Measurements from ENCODE around the gene NUAK1. TPM values are rescaled to one million over a fixed set of nuclear protein-coding genes. Genes with fewer than 3 reads are reported as not detected.
"Not testable (repeated sequence)": the region's sequence is repeated elsewhere in the genome, so short reads cannot be mapped to it uniquely, and the experiment has no call there.

The NUAK1 gene
- total RNA-seq, 2 experiments from 2014 or later = not detected

DNA sequence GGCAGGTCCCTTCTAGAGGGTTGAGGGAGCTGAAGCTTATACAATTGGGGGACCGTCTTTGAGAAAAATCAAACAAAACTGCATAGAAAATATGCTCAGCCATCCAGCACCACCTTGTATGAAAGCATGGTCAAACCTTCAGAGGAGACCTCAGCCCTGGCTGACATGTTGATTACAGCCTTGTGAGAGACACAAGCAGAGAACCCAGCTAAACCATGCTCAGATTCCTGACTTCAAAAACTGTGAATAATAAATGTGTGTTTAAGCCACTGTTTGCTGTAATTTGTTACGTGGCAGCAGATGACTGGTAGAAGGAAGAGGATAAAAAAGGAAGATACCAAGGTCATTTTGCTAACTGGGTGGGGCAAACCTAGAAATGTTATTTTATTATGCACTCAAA, 115.7 kb downstream of the NUAK1 start:
- CTCF ChIA-PET = no interaction called here
- H3K4me3 Mint-ChIP-seq = no peak overlapping the region
- H3K4me1 Mint-ChIP-seq (ENCODE audit: low read depth) = no peaks in the 10 kb centered on the region
- peaks cover 4% of the 10 kb centered on the region for H3K9me3 Mint-ChIP-seq (ENCODE audit: insufficient read depth)
- no peaks in the 10 kb centered on the region for H3K36me3 Mint-ChIP-seq (ENCODE audit: low read depth)
- no peak overlapping the region for H3K27ac Mint-ChIP-seq
- peaks cover 7% of the 10 kb centered on the region for H3K27me3 Mint-ChIP-seq (ENCODE audit: low read depth)
- DNase-seq (no peak), ATAC-seq (no peak)
- POLR2A ChIA-PET = no interaction called here

DNA sequence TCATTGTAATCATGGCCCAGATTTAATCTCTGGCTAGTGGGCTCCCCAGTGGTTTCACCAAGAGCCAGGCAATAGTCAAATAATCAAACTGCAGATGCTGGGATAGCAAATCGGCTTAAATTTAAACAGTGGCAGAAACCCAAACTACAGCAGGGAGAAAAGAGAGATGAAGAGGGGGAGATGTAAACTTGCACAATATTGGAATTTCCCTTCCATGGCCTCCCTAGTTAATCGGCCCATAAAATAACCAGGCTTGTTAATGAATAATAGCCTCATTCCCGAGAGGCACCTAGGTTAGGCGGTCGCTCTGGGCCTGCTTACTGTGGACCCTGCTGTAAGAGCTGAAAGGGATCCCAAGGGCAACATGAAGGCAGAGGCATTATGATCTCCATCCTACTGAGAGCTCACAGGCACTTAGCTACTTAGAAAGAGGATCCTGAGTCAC, 116.2 kb downstream of the NUAK1 start:
- CTCF ChIA-PET = no interaction called here
- H3K36me3 Mint-ChIP-seq (ENCODE audit: low read depth) = no peaks in the 10 kb centered on the region
- H3K27me3 Mint-ChIP-seq (ENCODE audit: low read depth) = peaks cover 3% of the 10 kb centered on the region
- no peaks in the 10 kb centered on the region for H3K4me1 Mint-ChIP-seq (ENCODE audit: low read depth)
- H3K27ac Mint-ChIP-seq = no peak overlapping the region
- DNase-seq = no peak
- no peak overlapping the region for H3K4me3 Mint-ChIP-seq
- no peak for ATAC-seq
- H3K9me3 Mint-ChIP-seq (ENCODE audit: insufficient read depth) = peaks cover 4% of the 10 kb centered on the region
- POLR2A ChIA-PET = no interaction called here

DNA sequence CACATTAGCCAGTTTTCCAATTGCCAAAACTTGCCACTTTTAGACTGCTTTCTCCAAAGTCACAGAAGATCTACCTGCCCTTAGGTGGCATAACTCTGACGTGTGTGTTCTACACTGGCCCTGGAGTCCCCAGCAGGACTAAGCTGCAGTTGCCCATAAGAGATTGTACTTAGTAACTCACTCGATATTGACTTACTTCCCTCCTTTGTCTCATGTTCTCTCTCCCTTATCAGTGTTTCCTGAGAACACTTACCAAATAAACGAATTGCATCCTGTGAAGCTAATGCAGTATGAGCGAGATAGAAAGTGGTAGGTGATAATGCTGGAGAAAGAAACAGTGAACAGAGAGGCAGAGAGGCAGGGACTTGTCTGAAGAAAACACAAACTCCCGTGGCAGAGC, 117.2 kb downstream of the NUAK1 start:
- ChIA-PET CTCF (no interaction called here), POLR2A (no interaction called here)
- Mint-ChIP-seq H3K4me1 (ENCODE audit: low read depth) (no peaks in the 10 kb centered on the region), H3K36me3 (ENCODE audit: low read depth) (no peaks in the 10 kb centered on the region), H3K9me3 (ENCODE audit: insufficient read depth) (peaks cover 4% of the 10 kb centered on the region), H3K4me3 (no peak overlapping the region), H3K27ac (no peak overlapping the region), H3K27me3 (ENCODE audit: low read depth) (peaks cover 2% of the 10 kb centered on the region)
- ATAC-seq = no peak
- DNase-seq = no peak

DNA sequence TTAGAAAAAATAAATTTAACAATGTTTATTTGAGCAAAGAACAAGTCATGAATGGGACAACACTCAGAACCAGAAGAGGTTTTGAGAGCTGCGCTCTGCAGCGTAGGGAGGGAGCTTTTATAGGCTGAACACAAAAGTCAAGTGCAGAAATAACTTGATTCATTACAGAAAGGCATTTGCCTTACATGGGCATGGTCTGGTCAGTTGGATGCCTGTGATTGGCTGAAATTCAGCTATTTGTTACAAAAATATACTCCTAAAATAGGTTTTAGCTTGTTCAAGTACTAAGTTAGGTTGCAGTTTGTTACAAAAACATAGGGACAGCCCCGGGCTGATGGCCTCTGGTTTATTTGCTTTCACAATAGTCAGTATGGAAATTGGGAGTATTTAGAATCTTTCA, 118.0 kb downstream of the NUAK1 start:
- CTCF ChIA-PET = no interaction called here
- Mint-ChIP-seq H3K27ac (no peak overlapping the region), H3K36me3 (ENCODE audit: low read depth) (no peaks in the 10 kb centered on the region), H3K4me3 (no peak overlapping the region), H3K4me1 (ENCODE audit: low read depth) (no peaks in the 10 kb centered on the region), H3K27me3 (ENCODE audit: low read depth) (peaks cover 2% of the 10 kb centered on the region), H3K9me3 (ENCODE audit: insufficient read depth) (peaks cover 4% of the 10 kb centered on the region)
- no peak for ATAC-seq
- POLR2A ChIA-PET = no interaction called here
- DNase-seq = no peak

DNA sequence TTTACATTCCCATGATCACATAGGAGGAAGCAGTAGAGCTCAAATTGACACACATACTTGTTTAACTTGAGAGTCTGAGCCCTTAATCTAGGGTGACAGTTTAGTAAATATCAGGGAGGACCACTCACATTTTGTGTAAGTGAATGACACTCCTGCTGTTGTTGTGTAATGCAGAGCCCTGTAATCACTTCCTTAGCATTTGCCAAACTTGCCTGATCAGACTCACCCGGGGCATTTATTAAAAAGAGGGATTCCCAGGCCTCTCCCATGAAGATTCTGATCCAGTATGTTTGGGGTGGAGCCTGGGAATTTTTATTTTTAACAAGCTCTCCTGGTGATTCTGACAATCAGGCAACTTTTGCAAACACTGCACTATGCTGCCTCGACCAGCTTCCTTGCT, 119.6 kb downstream of the NUAK1 start:
- H3K9me3 Mint-ChIP-seq (ENCODE audit: insufficient read depth) = peaks cover 4% of the 10 kb centered on the region
- no peak for ATAC-seq
- H3K4me3 Mint-ChIP-seq = no peak overlapping the region
- CTCF ChIA-PET = no interaction called here
- H3K27me3 Mint-ChIP-seq (ENCODE audit: low read depth) = peaks cover 2% of the 10 kb centered on the region
- no peaks in the 10 kb centered on the region for H3K36me3 Mint-ChIP-seq (ENCODE audit: low read depth)
- POLR2A ChIA-PET = no interaction called here
- DNase-seq = no peak
- no peak overlapping the region for H3K27ac Mint-ChIP-seq
- H3K4me1 Mint-ChIP-seq (ENCODE audit: low read depth) = no peaks in the 10 kb centered on the region

DNA sequence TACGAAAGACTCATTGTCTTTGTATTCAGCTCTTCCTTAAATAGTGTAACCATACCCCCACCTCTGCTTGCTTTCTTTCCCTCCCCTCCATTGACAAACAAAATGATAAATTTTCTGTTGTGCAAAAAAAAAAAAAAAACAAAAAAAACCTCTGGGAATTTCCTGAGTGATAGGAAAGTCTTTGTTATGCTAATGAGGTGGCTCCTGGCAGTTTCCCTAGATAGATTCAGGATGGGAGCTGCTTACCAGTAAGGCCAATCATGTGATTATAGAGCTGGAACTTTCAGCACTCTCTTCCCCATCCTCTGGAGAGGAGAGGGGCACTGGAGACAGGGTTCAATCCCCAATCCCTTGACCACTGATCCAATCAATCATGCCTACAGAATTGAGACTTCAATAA, 120.5 kb downstream of the NUAK1 start:
- DNase-seq (no peak), ATAC-seq (no peak)
- no peaks in the 10 kb centered on the region for H3K27me3 Mint-ChIP-seq (ENCODE audit: low read depth)
- H3K9me3 Mint-ChIP-seq (ENCODE audit: insufficient read depth) = peaks cover 4% of the 10 kb centered on the region
- no peak overlapping the region for H3K27ac Mint-ChIP-seq
- no peaks in the 10 kb centered on the region for H3K36me3 Mint-ChIP-seq (ENCODE audit: low read depth)
- no peaks in the 10 kb centered on the region for H3K4me1 Mint-ChIP-seq (ENCODE audit: low read depth)
- CTCF ChIA-PET = no interaction called here
- POLR2A ChIA-PET = no interaction called here
- no peak overlapping the region for H3K4me3 Mint-ChIP-seq

DNA sequence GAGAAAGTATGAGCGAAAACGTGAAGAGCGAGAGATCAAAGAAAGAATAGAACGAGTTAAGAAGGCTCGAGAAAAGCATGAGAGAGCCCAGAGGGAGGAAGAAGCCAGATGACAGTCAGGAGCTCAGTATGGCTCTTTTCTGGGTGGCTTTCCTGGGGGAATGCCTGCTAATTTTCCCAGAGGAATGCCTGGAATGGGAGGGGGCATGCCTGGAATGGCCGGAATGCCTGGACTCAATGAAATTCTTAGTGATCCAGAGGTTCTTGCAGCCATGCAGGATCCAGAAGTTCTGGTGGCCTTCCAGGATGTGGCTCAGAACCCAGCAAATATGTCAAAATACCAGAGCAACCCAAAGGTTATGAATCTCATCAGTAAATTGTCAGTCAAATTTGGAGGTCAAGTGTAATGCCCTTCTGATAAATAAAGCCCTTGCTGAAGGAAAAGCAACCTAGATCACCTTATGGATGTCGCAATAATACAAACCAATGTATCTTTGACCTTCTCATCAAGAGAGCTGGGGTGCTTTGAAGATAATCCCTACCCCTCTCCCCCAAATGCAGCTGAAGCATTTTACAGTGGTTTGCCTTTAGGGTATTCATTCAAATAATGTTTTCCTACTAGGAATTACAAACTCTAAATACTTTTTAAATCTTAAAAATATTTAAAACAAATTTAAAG, 122.0 kb downstream of the NUAK1 start:
- H3K36me3 Mint-ChIP-seq (ENCODE audit: low read depth); ATAC-seq; H3K4me1 Mint-ChIP-seq (ENCODE audit: low read depth); H3K4me3 Mint-ChIP-seq; H3K27me3 Mint-ChIP-seq (ENCODE audit: low read depth); H3K9me3 Mint-ChIP-seq (ENCODE audit: insufficient read depth); H3K27ac Mint-ChIP-seq; DNase-seq; CTCF ChIA-PET; POLR2A ChIA-PET: not testable (repeated sequence)

DNA sequence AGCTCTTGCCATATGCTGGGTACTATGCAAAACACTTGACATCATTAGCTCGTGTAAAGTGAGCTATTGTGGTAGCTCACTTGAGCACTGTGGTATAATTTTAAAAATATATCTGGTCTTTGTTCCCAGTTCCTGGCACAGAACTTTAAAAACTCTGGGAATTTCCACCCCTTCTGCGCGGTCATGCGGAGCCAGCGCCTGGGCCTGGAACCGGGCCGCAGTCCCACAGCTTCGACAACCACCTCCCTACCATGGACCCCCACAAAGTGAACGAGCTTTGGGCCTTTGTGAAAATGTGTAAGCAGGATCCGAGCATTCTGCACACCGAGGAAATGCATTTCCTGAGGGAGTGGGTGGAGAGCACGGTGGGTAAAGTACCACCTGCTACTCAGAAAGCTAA, 123.1 kb downstream of the NUAK1 start:
- ChIA-PET CTCF (no interaction called here), POLR2A (interaction anchor here (0.5 kb wide), 1 partner anchor 64 kb away, joined by 3 read pairs; no protein-coding TSS in a partner anchor)
- ATAC-seq = no peak
- Mint-ChIP-seq H3K27me3 (ENCODE audit: low read depth) (no peaks in the 10 kb centered on the region), H3K4me1 (ENCODE audit: low read depth) (no peaks in the 10 kb centered on the region), H3K4me3 (no peak overlapping the region), H3K9me3 (ENCODE audit: insufficient read depth) (peaks cover 4% of the 10 kb centered on the region), H3K27ac (no peak overlapping the region), H3K36me3 (ENCODE audit: low read depth) (no peaks in the 10 kb centered on the region)
- no peak for DNase-seq

DNA sequence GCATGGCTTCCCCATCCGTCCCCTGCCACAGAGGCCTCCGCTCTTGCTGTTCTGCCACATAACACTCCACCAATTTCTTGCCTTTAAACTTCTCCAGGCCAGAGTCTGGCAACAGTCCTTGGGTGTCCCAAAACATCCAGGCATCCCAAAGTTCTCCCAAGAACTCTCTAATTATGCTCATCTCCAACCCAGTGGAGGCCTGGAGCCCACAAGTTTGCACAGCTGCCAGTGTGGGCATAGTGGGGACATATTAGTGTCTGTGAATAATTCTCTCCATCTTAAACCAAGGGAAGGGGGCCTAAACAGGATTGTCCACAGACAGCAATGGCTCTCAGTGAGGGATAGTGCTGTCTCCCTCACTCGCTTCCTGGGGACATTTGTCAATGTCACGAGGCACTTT, 124.8 kb downstream of the NUAK1 start:
- POLR2A ChIA-PET = no interaction called here
- Mint-ChIP-seq H3K27ac (no peak overlapping the region), H3K9me3 (ENCODE audit: insufficient read depth) (peaks cover 3% of the 10 kb centered on the region), H3K4me3 (no peak overlapping the region), H3K27me3 (ENCODE audit: low read depth) (no peaks in the 10 kb centered on the region), H3K36me3 (ENCODE audit: low read depth) (no peaks in the 10 kb centered on the region), H3K4me1 (ENCODE audit: low read depth) (no peaks in the 10 kb centered on the region)
- DNase-seq = no peak
- no peak for ATAC-seq
- CTCF ChIA-PET = no interaction called here

Other genes starting within 250 kb of the NUAK1 start
- gene CKAP4, start 109.1 kb upstream of the NUAK1 start, total RNA-seq = under 1 TPM; 0.47 to 0.52 TPM
- gene TCP11L2, start 163.8 kb upstream of the NUAK1 start, total RNA-seq = 1 to 10 TPM; 5.9 to 6.4 TPM
- gene POLR3B, start 218.8 kb upstream of the NUAK1 start, total RNA-seq = 1 to 10 TPM; 5.4 to 6.6 TPM

All from activated CD8-positive, alpha-beta T cell treated with anti-CD3 and anti-CD28 coated beads, Interleukin-2, amount 10 ng/mL, durations not matched to agents 7 days and 5 days (primary cell).